Fibroblast of skin of left quadriceps (primary cell): ENCODE measurements around the gene EXOC4.

ENCODE experiments used
- DNase-seq, 2 experiments: peaks; one replicate each; pipeline ENCODE4 v3.0.0-alpha.2; 2013; ENCODE audit warnings: low read depth in 2 of 2

EXOC4 gene

GRCh38 chr7:133786401-133786937 lies 533.6 kb downstream of the EXOC4 start:
- no peak for DNase-seq

GRCh38 chr7:133789974-133790373 lies 537.1 kb downstream of the EXOC4 start:
- DNase-seq: peak in 1 of 2 experiments; percentile 26

GRCh38 chr7:133790911-133791310 lies 538.0 kb downstream of the EXOC4 start:
- DNase-seq: no peak

- DNase-seq: no peak
These were observed 541.6 kb downstream of the EXOC4 start for GRCh38 chr7:133794479-133794878.

GRCh38 chr7:133795068-133795665 lies 542.3 kb downstream of the EXOC4 start:
- no peak for DNase-seq

GRCh38 chr7:133796782-133797745 lies 544.2 kb downstream of the EXOC4 start:
- no peak for DNase-seq

- no peak for DNase-seq
These were observed 545.1 kb downstream of the EXOC4 start for GRCh38 chr7:133797818-133798520.

- no peak for DNase-seq
These were observed 548.5 kb downstream of the EXOC4 start for GRCh38 chr7:133801341-133801740.

GRCh38 chr7:133804127-133804526 lies 551.2 kb downstream of the EXOC4 start:
- DNase-seq: no peak

GRCh38 chr7:133805426-133805825 lies 552.5 kb downstream of the EXOC4 start:
- no peak for DNase-seq

GRCh38 chr7:133807624-133808492 lies 555.0 kb downstream of the EXOC4 start:
- DNase-seq: no peak

- DNase-seq: no peak
These were observed 555.6 kb downstream of the EXOC4 start for GRCh38 chr7:133808493-133808866.

- no peak for DNase-seq
These were observed 560.0 kb downstream of the EXOC4 start for GRCh38 chr7:133812877-133813276.

- DNase-seq: no peak
These were observed 562.8 kb downstream of the EXOC4 start for GRCh38 chr7:133815611-133816210.

GRCh38 chr7:133819695-133820094 lies 566.8 kb downstream of the EXOC4 start:
- DNase-seq: no peak

GRCh38 chr7:133820584-133820983 lies 567.7 kb downstream of the EXOC4 start:
- no peak for DNase-seq

- DNase-seq: no peak
These were observed 568.3 kb downstream of the EXOC4 start for GRCh38 chr7:133821171-133821570.

GRCh38 chr7:133822001-133822641 lies 569.2 kb downstream of the EXOC4 start:
- DNase-seq: no peak

- no peak for DNase-seq
These were observed 570.1 kb downstream of the EXOC4 start for GRCh38 chr7:133822868-133823552.

GRCh38 chr7:133824132-133824531 lies 571.3 kb downstream of the EXOC4 start:
- DNase-seq: no peak
